MM.1S (cell line): ENCODE measurements around the gene CLIC1.

ENCODE experiments used
- DNase-seq: peaks from one replicate; pipeline ENCODE4 v3.0.0-alpha.2; 2015
- H2AFZ ChIP-seq: fragments of 300-600 bp; sonication (generic); 2 replicates; pipeline ENCODE4 v1.6.0; 2016; ENCODE audit warnings: antibody characterized with exemption, low read length
- H3F3A ChIP-seq: fragments of 300-600 bp; sonication (generic); 2 replicates; pipeline ENCODE4 v1.6.1; 2016; ENCODE audit warnings: mild to moderate bottlenecking, antibody characterized with exemption, low read length, moderate library complexity, mixed read lengths; ENCODE audit not compliant: insufficient read depth
- H3K27ac ChIP-seq: fragments of 300-600 bp; sonication (generic); 2 replicates; pipeline ENCODE4 v1.5.1; 2016; ENCODE audit warnings: mild to moderate bottlenecking, low read length
- H3K27me3 ChIP-seq: fragments of 300-600 bp; sonication (generic); replicated peaks from 2 replicates; pipeline ENCODE4 v1.6.0; 2016; ENCODE audit warnings: low read length; ENCODE audit not compliant: insufficient read depth
- H3K36me3 ChIP-seq: fragments of 300-600 bp; sonication (generic); replicated peaks from 2 replicates; pipeline ENCODE4 v1.6.1; 2016; ENCODE audit warnings: mild to moderate bottlenecking, low read length, mixed read lengths; ENCODE audit not compliant: insufficient read depth
- H3K4me1 ChIP-seq: fragments of 300-600 bp; sonication (generic); 2 replicates; pipeline ENCODE4 v1.6.1; 2016; ENCODE audit warnings: low read length, mixed read lengths
- H3K4me2 ChIP-seq: fragments of 300-600 bp; sonication (generic); 2 replicates; pipeline ENCODE4 v1.6.0; 2016; ENCODE audit warnings: low read depth, low read length
- H3K4me3 ChIP-seq: fragments of 300-600 bp; sonication (generic); 2 replicates; pipeline ENCODE4 v1.5.1; 2016; ENCODE audit warnings: low read length, mixed read lengths
- H3K79me2 ChIP-seq: fragments of 300-600 bp; sonication (generic); 2 replicates; pipeline ENCODE4 v1.6.1; 2016; ENCODE audit warnings: mixed run types, low read length, mixed read lengths
- H3K9ac ChIP-seq: fragments of 300-600 bp; sonication (generic); 2 replicates; pipeline ENCODE4 v1.6.1; 2016; ENCODE audit warnings: low read length, mixed read lengths
- H3K9me2 ChIP-seq: fragments of 300-600 bp; sonication (generic); replicated peaks from 2 replicates; pipeline ENCODE4 v1.6.1; 2016; ENCODE audit warnings: mild to moderate bottlenecking, low read length, mixed read lengths; ENCODE audit not compliant: insufficient read depth
- H3K9me3 ChIP-seq: fragments of 300-600 bp; sonication (generic); replicated peaks from 2 replicates; pipeline ENCODE4 v1.6.1; 2016; ENCODE audit warnings: mild to moderate bottlenecking, low read length, mixed read lengths; ENCODE audit not compliant: insufficient read depth
- H4K20me1 ChIP-seq: fragments of 300-600 bp; sonication (generic); 2 replicates; pipeline ENCODE4 v1.6.1; 2016; ENCODE audit warnings: mild to moderate bottlenecking, low read length, moderate library complexity, mixed read lengths; ENCODE audit not compliant: insufficient read depth
- CTCF ChIP-seq: fragments of 300-600 bp; sonication (generic); IDR thresholded peaks from 2 replicates; pipeline ENCODE4 v1.5.1; 2016; ENCODE audit warnings: antibody characterized with exemption, low read length, mixed read lengths
- EZH2 ChIP-seq: fragments of 300-600 bp; sonication (generic); optimal IDR thresholded peaks from 2 replicates; pipeline ENCODE3; 2017; ENCODE audit warnings: low read depth, mild to moderate bottlenecking, antibody characterized with exemption, low read length, mixed read lengths
- EZH2phosphoT487 ChIP-seq: fragments of 300-600 bp; sonication (generic); IDR thresholded peaks from 2 replicates; pipeline ENCODE4 v1.6.1; 2018; ENCODE audit warnings: antibody characterized with exemption, low read length

Gene CLIC1

DNA sequence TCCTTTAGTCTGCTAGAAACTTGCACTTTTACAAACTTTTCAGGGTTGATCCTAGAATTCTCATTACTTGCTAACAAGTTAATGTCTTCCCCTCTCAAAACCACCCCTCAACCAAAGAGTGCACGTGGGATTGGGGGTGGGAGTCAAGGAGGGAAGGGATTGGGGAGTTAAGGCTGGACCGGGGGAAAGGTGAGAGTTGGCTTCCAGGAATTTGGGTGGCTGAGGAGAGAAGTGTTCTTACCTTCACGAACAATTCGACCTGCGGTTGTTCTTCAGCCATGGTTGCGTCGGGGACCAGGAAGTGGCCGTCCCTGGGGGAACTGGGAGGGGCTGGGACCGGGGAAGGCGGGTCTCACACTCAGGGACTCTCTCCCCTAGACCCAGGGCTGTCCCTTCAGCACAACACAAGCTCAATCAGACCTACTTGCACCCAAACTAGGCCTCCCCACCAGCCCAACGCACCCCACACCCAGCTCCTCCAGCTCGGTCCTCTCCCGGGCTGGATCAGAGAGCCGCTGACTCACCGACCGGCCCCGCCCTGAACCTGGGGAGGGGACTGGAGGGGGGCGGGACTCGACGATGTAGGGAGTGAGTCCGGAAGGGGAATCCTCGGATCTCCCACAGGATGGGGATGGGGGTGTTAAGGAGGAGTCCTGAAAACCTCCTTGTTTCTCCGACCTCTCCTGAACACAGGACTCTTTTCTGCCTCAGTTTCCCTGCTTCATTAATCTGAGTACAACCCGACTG, at the start of gene CLIC1:
TSS of gene CLIC1 (minus strand) at position 510 of the 747 bp plus-strand sequence. CDS start at position 280, 230 bp downstream.
- Histone ChIP-seq H3K4me2 (peak within 1 kb of the TSS; percentile 99), H3K79me2 (peaks cover 54% of the 10 kb centered on the region), H3K4me1 (peaks cover 36% of the 10 kb centered on the region), H3K9ac (peak within 1 kb of the TSS; percentile 91), H2AFZ (peak within 1 kb of the TSS; percentile 9; the same call in 1 of the 2 replicates), H4K20me1 (no peaks in the 10 kb centered on the region), H3F3A (peaks cover 66% of the 10 kb centered on the region), H3K4me3 (peak within 1 kb of the TSS; percentile 84), H3K9me2 (no peaks in the 10 kb centered on the region), H3K27me3 (no peaks in the 10 kb centered on the region), H3K27ac (peak within 1 kb of the TSS; percentile 98), H3K9me3 (no peaks in the 10 kb centered on the region), H3K36me3 (peaks cover 10% of the 10 kb centered on the region)
- peak; percentile 67 for DNase-seq
- TF ChIP-seq EZH2phosphoT487 = no peak
- TF ChIP-seq CTCF = no peak
- no peak for TF ChIP-seq EZH2

- no peaks in the 10 kb centered on the region for H3K9me3 ChIP-seq
- H3K79me2 ChIP-seq = peaks cover 73% of the 10 kb centered on the region
- H3K9me2 ChIP-seq = no peaks in the 10 kb centered on the region
- H3F3A ChIP-seq = peaks cover 14% of the 10 kb centered on the region
- no peak overlapping the region for H3K4me3 ChIP-seq
- peaks cover 8% of the 10 kb centered on the region for H3K4me1 ChIP-seq
- H2AFZ ChIP-seq = no peak overlapping the region
- H3K4me2 ChIP-seq = no peak overlapping the region
- H4K20me1 ChIP-seq = no peaks in the 10 kb centered on the region
- TF ChIP-seq EZH2phosphoT487 (no peak), EZH2 (no peak), CTCF (no peak)
- H3K36me3 ChIP-seq = peaks cover 21% of the 10 kb centered on the region
- no peak for DNase-seq
- no peak overlapping the region for H3K27ac ChIP-seq
- no peaks in the 10 kb centered on the region for H3K27me3 ChIP-seq
- no peak overlapping the region for H3K9ac ChIP-seq
These were observed 49.1 kb upstream of the CLIC1 start for GRCh38 chr6:31785475-31785874.

DNA sequence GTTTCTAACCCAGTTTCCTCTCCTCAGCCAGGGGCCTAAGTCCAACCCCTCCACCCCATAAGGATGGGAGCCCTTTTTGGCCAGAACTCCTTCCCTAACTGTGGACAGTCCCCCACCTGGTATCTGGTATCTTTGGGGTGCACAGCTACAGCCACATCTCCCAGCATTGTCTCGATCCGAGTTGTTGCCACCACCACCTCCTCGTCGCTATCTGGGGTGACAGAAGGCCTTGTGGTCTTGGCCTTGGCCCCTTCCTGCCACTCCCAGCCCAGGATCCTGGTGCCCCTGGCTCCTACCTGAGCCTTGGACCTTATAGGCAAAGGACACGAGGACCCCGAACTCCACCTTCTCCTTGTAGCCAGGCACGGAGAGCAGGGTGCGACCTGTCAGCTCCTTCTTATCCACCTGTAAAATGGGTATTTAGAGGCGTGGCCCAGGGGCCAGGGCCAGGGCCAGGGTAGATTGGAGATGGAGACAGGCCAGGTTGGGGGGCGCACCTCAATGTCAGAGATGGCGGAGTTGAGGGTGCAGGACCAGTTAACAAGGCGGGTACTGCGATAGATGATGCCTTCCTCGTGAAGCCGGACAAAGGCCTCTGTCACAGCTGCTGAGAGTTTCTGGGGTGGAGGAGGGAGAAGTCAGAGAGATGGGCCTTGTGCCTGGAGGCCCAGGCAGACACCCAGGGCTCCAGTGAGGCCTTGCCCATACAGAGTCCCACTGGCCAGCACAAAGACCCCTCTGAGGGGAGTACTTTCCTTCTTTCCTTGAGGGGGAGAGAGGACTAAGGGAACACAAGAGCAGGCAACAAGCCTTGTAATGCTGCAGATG, 48.0 kb upstream of the CLIC1 start:
- Histone ChIP-seq H4K20me1 (no peaks in the 10 kb centered on the region), H3K4me2 (no peak overlapping the region), H3K36me3 (peaks cover 24% of the 10 kb centered on the region), H3K4me1 (0 out of 2 replicates have a peak, but pooled peaks cover 3% of the 10 kb centered on the region), H2AFZ (no peak overlapping the region), H3K9me2 (no peaks in the 10 kb centered on the region), H3K4me3 (no peak overlapping the region), H3F3A (peaks cover 10% of the 10 kb centered on the region), H3K79me2 (peaks cover 69% of the 10 kb centered on the region), H3K9me3 (no peaks in the 10 kb centered on the region), H3K27me3 (no peaks in the 10 kb centered on the region), H3K27ac (no peak overlapping the region), H3K9ac (no peak overlapping the region)
- TF ChIP-seq EZH2phosphoT487 (no peak), CTCF (no peak), EZH2 (no peak)
- DNase-seq = no peak
